ENCODE results near the gene IPCEF1.
"Not testable (repeated sequence)": the region's sequence is repeated elsewhere in the genome, so short reads cannot be mapped to it uniquely, and the experiment has no call there.

IPCEF1 gene

DNA sequence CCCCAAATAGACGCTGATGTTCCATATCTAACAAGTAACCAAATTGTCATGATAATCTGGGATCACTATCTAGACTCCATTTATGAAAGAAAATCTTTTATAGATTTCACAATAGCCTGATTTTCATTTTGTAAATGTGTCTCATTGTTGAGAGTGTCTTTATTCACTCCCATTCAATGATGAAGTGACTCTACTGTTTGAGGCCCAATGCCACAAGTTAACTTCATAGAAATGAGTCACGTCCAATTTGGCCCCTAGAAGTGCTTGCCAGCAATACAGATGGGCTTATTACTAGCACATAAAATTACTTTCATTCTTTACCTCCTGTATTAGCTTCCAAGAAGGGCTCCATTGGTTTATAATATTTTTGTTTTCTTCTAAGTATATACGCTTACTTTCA is 6.3 kb downstream of the IPCEF1 start:
- Histone ChIP-seq H3K4me3 (ENCODE audit: low read length) (no peak overlapping the region), H3K27me3 (ENCODE audit: control insufficient read depth, insufficient read depth, low read length) (no peaks in the 10 kb centered on the region), H3K36me3 (ENCODE audit: control insufficient read depth, insufficient read depth, low read length) (no peaks in the 10 kb centered on the region), H3K27ac (ENCODE audit: low read depth, low read length) (no peak overlapping the region), H3K4me1 (ENCODE audit: control insufficient read depth, insufficient read depth, low read length) (no peaks in the 10 kb centered on the region), H3K9ac (ENCODE audit: low read length) (no peak overlapping the region)

GRCh38 chr6:154347981-154348380 is 8.6 kb downstream of the IPCEF1 start:
- Histone ChIP-seq H3K27ac (ENCODE audit: low read depth, low read length) (no peak overlapping the region), H3K27me3 (ENCODE audit: control insufficient read depth, insufficient read depth, low read length) (no peaks in the 10 kb centered on the region), H3K9ac (ENCODE audit: low read length) (no peak overlapping the region), H3K4me1 (ENCODE audit: control insufficient read depth, insufficient read depth, low read length) (no peaks in the 10 kb centered on the region), H3K36me3 (ENCODE audit: control insufficient read depth, insufficient read depth, low read length) (no peaks in the 10 kb centered on the region), H3K4me3 (ENCODE audit: low read length) (no peak overlapping the region)

- no peaks in the 10 kb centered on the region for H3K27me3 ChIP-seq (ENCODE audit: control insufficient read depth, insufficient read depth, low read length)
- no peak overlapping the region for H3K4me3 ChIP-seq (ENCODE audit: low read length)
- H3K27ac ChIP-seq (ENCODE audit: low read depth, low read length) = no peak overlapping the region
- H3K36me3 ChIP-seq (ENCODE audit: control insufficient read depth, insufficient read depth, low read length) = no peaks in the 10 kb centered on the region
- no peaks in the 10 kb centered on the region for H3K4me1 ChIP-seq (ENCODE audit: control insufficient read depth, insufficient read depth, low read length)
- H3K9ac ChIP-seq (ENCODE audit: low read length) = no peak overlapping the region
Measured at GRCh38 chr6:154345811-154346210, 10.8 kb downstream of the IPCEF1 start.

GRCh38 chr6:154343473-154344308 is 12.9 kb downstream of the IPCEF1 start:
- Histone ChIP-seq H3K36me3 (ENCODE audit: control insufficient read depth, insufficient read depth, low read length) (no peaks in the 10 kb centered on the region), H3K27ac (ENCODE audit: low read depth, low read length) (no peak overlapping the region), H3K9ac (ENCODE audit: low read length) (no peak overlapping the region), H3K4me3 (ENCODE audit: low read length) (no peak overlapping the region), H3K4me1 (ENCODE audit: control insufficient read depth, insufficient read depth, low read length) (no peaks in the 10 kb centered on the region), H3K27me3 (ENCODE audit: control insufficient read depth, insufficient read depth, low read length) (no peaks in the 10 kb centered on the region)

DNA sequence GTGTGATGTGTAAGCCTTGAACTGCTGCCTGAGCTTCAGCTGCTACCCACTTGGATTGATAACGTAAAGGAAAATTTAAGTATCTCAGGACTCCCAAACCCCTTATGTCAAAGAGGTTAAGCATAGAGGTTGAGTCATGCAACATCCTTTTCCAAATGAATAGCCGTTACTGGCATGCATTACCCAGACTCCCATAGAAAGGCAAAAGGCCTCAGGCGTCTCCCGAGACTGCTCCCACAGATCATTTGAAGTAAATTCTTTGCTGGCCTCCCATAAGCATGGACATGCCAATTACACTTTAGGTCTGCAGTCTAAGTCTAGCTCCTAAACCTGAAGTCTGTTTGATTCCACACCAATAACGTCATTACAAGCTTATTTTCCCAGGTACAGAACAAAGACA is 14.7 kb downstream of the IPCEF1 start:
- no peak overlapping the region for H3K27ac ChIP-seq (ENCODE audit: low read depth, low read length)
- H3K4me3 ChIP-seq (ENCODE audit: low read length) = no peak overlapping the region
- H3K9ac ChIP-seq (ENCODE audit: low read length) = no peak overlapping the region
- no peaks in the 10 kb centered on the region for H3K27me3 ChIP-seq (ENCODE audit: control insufficient read depth, insufficient read depth, low read length)
- H3K36me3 ChIP-seq (ENCODE audit: control insufficient read depth, insufficient read depth, low read length) = no peaks in the 10 kb centered on the region
- H3K4me1 ChIP-seq (ENCODE audit: control insufficient read depth, insufficient read depth, low read length) = no peaks in the 10 kb centered on the region

- Histone ChIP-seq H3K9ac (ENCODE audit: low read length) (no peak overlapping the region), H3K4me1 (ENCODE audit: control insufficient read depth, insufficient read depth, low read length) (no peaks in the 10 kb centered on the region), H3K27ac (ENCODE audit: low read depth, low read length) (no peak overlapping the region), H3K36me3 (ENCODE audit: control insufficient read depth, insufficient read depth, low read length) (no peaks in the 10 kb centered on the region), H3K27me3 (ENCODE audit: control insufficient read depth, insufficient read depth, low read length) (no peaks in the 10 kb centered on the region), H3K4me3 (ENCODE audit: low read length) (no peak overlapping the region)
Measured at GRCh38 chr6:154341336-154341735, 15.3 kb downstream of the IPCEF1 start.

- Histone ChIP-seq H3K4me1 (ENCODE audit: control insufficient read depth, insufficient read depth, low read length) (no peaks in the 10 kb centered on the region), H3K27me3 (ENCODE audit: control insufficient read depth, insufficient read depth, low read length) (no peaks in the 10 kb centered on the region), H3K4me3 (ENCODE audit: low read length) (no peak overlapping the region), H3K36me3 (ENCODE audit: control insufficient read depth, insufficient read depth, low read length) (no peaks in the 10 kb centered on the region), H3K9ac (ENCODE audit: low read length) (no peak overlapping the region), H3K27ac (ENCODE audit: low read depth, low read length) (no peak overlapping the region)
Measured at GRCh38 chr6:154337406-154338005, 19.1 kb downstream of the IPCEF1 start.

DNA sequence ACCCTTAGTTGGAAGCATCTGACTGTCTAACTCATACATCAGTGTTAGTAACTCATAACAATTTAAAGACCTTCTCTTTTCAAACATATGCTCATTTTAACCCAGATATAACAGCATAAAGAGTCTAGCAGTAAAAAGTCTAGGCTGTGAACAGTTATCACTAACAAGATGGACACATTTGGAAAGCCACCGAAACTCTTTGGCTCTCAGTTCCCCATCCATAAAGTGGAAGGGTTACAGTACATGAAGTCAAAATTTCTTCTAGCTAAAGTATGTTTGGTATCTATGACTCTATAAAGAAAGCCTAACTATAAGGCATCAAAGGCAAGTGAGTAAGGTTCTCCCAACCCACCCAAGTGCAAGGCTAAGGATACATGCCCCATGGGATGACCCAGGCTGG is 22.5 kb downstream of the IPCEF1 start:
- not testable (repeated sequence) for H3K4me3 ChIP-seq (ENCODE audit: low read length); H3K4me1 ChIP-seq (ENCODE audit: control insufficient read depth, insufficient read depth, low read length); H3K36me3 ChIP-seq (ENCODE audit: control insufficient read depth, insufficient read depth, low read length); H3K9ac ChIP-seq (ENCODE audit: low read length); H3K27me3 ChIP-seq (ENCODE audit: control insufficient read depth, insufficient read depth, low read length); H3K27ac ChIP-seq (ENCODE audit: low read depth, low read length)

GRCh38 chr6:154331750-154332149 is 24.9 kb downstream of the IPCEF1 start:
- H3K36me3 ChIP-seq (ENCODE audit: control insufficient read depth, insufficient read depth, low read length) = no peaks in the 10 kb centered on the region
- H3K9ac ChIP-seq (ENCODE audit: low read length) = no peak overlapping the region
- H3K27me3 ChIP-seq (ENCODE audit: control insufficient read depth, insufficient read depth, low read length) = no peaks in the 10 kb centered on the region
- H3K27ac ChIP-seq (ENCODE audit: low read depth, low read length) = no peak overlapping the region
- no peak overlapping the region for H3K4me3 ChIP-seq (ENCODE audit: low read length)
- no peaks in the 10 kb centered on the region for H3K4me1 ChIP-seq (ENCODE audit: control insufficient read depth, insufficient read depth, low read length)

DNA sequence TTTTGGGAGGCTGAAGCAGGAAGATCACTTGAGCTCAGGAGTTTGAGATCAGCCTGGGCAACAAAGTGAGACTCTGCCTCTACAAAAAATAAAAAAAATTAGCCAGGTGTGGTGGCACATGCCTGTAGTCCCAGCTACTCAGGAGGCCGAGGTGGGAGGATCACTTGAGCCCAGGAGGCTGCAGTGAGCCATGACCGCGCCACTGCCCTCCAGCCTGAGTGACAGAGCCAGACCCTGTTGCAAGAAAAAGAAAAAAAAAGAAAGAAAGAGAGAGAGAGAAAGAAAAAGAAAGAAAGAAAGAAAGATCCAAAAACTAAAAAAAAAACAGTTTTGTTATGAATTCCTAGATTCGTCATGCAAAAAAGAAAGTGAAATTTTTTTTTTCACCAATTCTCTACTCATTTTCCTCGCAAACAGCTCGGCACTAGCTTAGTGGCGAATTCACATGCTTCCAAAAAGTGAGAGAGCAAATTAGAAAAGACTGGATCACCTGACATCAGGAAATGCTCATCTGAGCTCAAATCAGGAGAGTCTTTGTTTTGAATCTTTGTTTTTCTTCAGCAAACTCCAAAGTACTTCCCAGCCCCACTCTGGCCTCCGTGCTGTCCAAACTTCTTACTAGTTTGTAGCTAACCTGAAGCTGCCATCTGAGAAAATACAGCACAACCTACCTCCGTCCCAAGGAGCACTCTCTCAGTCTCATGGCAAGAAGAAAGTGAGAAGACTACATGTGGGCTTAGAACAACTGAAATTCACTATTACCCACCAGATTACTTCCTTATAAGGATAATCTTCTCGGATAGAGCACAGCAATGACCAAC is 27.0 kb downstream of the IPCEF1 start:
- no peaks in the 10 kb centered on the region for H3K27me3 ChIP-seq (ENCODE audit: control insufficient read depth, insufficient read depth, low read length)
- no peak overlapping the region for H3K4me3 ChIP-seq (ENCODE audit: low read length)
- no peak overlapping the region for H3K9ac ChIP-seq (ENCODE audit: low read length)
- H3K36me3 ChIP-seq (ENCODE audit: control insufficient read depth, insufficient read depth, low read length) = no peaks in the 10 kb centered on the region
- H3K4me1 ChIP-seq (ENCODE audit: control insufficient read depth, insufficient read depth, low read length) = no peaks in the 10 kb centered on the region
- H3K27ac ChIP-seq (ENCODE audit: low read depth, low read length) = no peak overlapping the region

DNA sequence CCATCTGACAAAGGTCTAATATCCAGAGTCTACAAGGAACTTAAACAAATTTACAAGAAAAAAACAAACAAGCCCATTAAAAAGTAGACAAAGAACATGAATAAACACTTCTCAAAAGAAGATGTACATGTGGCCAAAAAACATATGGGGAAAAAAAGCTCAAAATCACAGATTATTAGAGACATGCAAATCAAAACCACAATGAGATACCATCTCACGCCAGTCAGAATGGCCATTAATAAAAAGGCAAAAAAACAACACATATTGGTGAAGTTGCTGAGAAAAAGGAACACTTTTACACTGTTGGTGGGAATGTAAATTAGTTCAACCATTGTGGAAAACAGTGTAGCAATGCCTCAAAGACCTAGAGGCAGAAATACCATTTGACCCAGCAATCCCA is 29.3 kb downstream of the IPCEF1 start:
- not testable (repeated sequence) for H3K27ac ChIP-seq (ENCODE audit: low read depth, low read length); H3K27me3 ChIP-seq (ENCODE audit: control insufficient read depth, insufficient read depth, low read length); H3K36me3 ChIP-seq (ENCODE audit: control insufficient read depth, insufficient read depth, low read length); H3K4me1 ChIP-seq (ENCODE audit: control insufficient read depth, insufficient read depth, low read length); H3K9ac ChIP-seq (ENCODE audit: low read length); H3K4me3 ChIP-seq (ENCODE audit: low read length)

DNA sequence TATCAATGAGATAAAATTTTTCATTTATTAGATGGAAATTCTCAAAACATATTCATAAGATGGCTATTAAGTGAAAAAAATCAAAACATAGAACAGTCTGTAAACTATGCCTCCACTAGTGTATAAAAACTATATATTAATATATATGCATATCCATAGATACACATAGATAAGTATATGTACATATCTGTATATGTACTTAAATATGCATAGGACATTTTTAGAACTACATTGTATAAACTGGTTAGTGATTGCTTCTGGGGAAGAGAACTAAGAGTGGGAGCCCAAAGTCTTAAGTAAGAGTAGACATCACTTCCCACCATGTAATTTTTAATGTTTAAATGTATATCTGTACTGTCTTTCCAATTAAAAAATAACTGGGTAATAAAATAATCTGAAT is 31.5 kb downstream of the IPCEF1 start:
- Histone ChIP-seq H3K9ac (ENCODE audit: low read length) (no peak overlapping the region), H3K4me3 (ENCODE audit: low read length) (no peak overlapping the region), H3K4me1 (ENCODE audit: control insufficient read depth, insufficient read depth, low read length) (no peaks in the 10 kb centered on the region), H3K36me3 (ENCODE audit: control insufficient read depth, insufficient read depth, low read length) (no peaks in the 10 kb centered on the region), H3K27ac (ENCODE audit: low read depth, low read length) (no peak overlapping the region), H3K27me3 (ENCODE audit: control insufficient read depth, insufficient read depth, low read length) (no peaks in the 10 kb centered on the region)
